KBM-7 (cell line): ENCODE measurements around the gene DMKN.

Experiments used
- DNase-seq: peaks from one replicate; pipeline ENCODE4 v3.0.0-alpha.2; 2015
- in situ Hi-C: fragments of 300-500 bp; cut with MboI; formaldehyde crosslinking; loops from 2 replicates; pipeline ENCODE4 v1.14.3; 2020; ENCODE audit warnings: low sequenced_read_pairs, low pct_unique_long_range_greater_than_20kb, mixed read lengths

The DMKN gene

GRCh38 chr19:35529241-35530218, 16.1 kb upstream of the DMKN start:
- in situ Hi-C loops, result no loop called here
- no peak for DNase-seq

- DNase-seq, result no peak
- in situ Hi-C loops, result no loop called here
These were observed 15.0 kb upstream of the DMKN start, which contains the start of gene SBSN for GRCh38 chr19:35528218-35529038. SBSN (minus strand) TSS chr19:35528311; CDS start chr19:35528281, 30 bp downstream.

GRCh38 chr19:35525873-35526272, 12.4 kb upstream of the DMKN start:
- no peak for DNase-seq
- in situ Hi-C loops, result no loop called here

- in situ Hi-C loops, result no loop called here
- DNase-seq, result no peak
These were observed 10.9 kb upstream of the DMKN start for GRCh38 chr19:35524181-35524837.

GRCh38 chr19:35522745-35523327, 9.4 kb upstream of the DMKN start:
- DNase-seq, result no peak
- in situ Hi-C loops, result no loop called here

- no peak for DNase-seq
- in situ Hi-C loops, result no loop called here
These were observed 7.8 kb upstream of the DMKN start for GRCh38 chr19:35521124-35521743.

GRCh38 chr19:35519291-35519690, 5.8 kb upstream of the DMKN start:
- in situ Hi-C loops, result no loop called here
- DNase-seq, result no peak

GRCh38 chr19:35518313-35518712, 4.9 kb upstream of the DMKN start:
- DNase-seq, result no peak
- in situ Hi-C loops, result no loop called here

- DNase-seq, result no peak
- in situ Hi-C loops, result no loop called here
These were observed 3.9 kb upstream of the DMKN start for GRCh38 chr19:35517342-35517741.

- in situ Hi-C loops, result no loop called here
- no peak for DNase-seq
These were observed 2.9 kb upstream of the DMKN start for GRCh38 chr19:35516310-35516709.

- in situ Hi-C loops, result no loop called here
- DNase-seq, result no peak
These were observed 897 bp upstream of the DMKN start for GRCh38 chr19:35514282-35514809.

GRCh38 chr19:35512831-35513627, 420 bp downstream of the DMKN start:
- in situ Hi-C loops, result no loop called here
- no peak for DNase-seq

GRCh38 chr19:35511337-35511736, 2.1 kb downstream of the DMKN start:
- DNase-seq, result no peak
- in situ Hi-C loops, result no loop called here

GRCh38 chr19:35510626-35510964, 2.9 kb downstream of the DMKN start:
- in situ Hi-C loops, result no loop called here
- DNase-seq, result no peak

- in situ Hi-C loops, result no loop called here
- DNase-seq, result peak; percentile 51
These were observed 3.4 kb downstream of the DMKN start for GRCh38 chr19:35509861-35510625.

- DNase-seq, result no peak
- in situ Hi-C loops, result no loop called here
These were observed 4.3 kb downstream of the DMKN start for GRCh38 chr19:35509018-35509652.

GRCh38 chr19:35508129-35508528, 5.3 kb downstream of the DMKN start:
- DNase-seq, result no peak
- in situ Hi-C loops, result no loop called here
